ENCODE results near the gene ENOPH1.

Gene ENOPH1

DNA sequence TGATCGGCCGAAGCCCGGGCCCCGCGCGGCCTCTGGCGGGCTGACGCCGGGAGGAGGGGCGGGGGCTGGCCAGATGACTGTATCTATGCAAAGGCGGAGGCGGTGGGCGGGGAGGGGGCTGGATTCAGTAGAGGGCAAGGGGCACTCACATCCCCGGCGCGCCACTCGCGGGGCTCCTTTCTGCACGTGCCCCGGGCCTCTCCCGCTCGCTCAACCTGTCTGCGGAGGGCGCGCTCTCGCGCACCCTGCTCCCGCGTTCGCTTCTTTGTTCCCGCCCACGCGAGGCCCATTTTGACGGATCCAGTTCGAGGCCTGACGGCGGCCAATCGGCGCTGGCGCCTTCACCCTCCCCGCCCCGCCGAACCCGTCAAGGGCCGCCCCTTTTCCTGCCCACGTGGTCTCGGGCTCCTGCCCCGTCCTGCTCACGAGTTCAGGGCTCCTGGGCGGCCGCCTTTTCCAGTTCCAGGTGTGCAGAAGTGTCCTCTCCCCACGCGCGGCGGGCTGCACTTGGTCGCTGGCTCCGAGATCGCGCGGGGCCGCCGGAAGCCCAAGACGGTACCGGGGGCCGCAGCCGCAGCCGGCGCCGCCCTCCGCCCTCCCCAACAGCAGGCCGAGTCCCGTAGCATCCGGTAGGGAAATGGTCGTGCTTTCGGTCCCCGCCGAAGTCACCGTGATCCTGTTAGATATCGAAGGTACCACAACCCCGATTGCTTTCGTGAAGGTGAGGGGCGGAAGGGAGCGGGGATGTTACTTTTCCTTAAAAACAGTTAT lies at the start of gene ENOPH1, which contains the start of gene HNRNPDL:
ENOPH1 (plus strand) TSS at position 398 of the 771 bp plus-strand sequence; CDS start at position 638, 240 bp downstream.
HNRNPDL (minus strand) TSS at position 270 of the 771 bp plus-strand sequence. CDS start 772 bp downstream, outside the sequence.
- H3K4me3 ChIP-seq (ENCODE audit: low read depth, low read length, poor library complexity, severe bottlenecking), result peak within 1 kb of the TSS; percentile 99
- H3K9ac ChIP-seq (ENCODE audit: low read length), result peak within 1 kb of the TSS; percentile 99
- no peaks in the 10 kb centered on the region for H3K9me2 ChIP-seq (ENCODE audit: low read depth, low read length)
- H4K20me1 ChIP-seq (ENCODE audit: insufficient read depth, low read length), result peaks cover 17% of the 10 kb centered on the region
- peaks cover 8% of the 10 kb centered on the region; the same call in 1 of the 2 replicates for H3F3A ChIP-seq (ENCODE audit: insufficient read depth, low read length)
- peaks cover 68% of the 10 kb centered on the region for H3K79me2 ChIP-seq (ENCODE audit: insufficient read depth, low read length)
- H3K4me1 ChIP-seq (ENCODE audit: insufficient read depth, low read length, severe bottlenecking), result peaks cover 39% of the 10 kb centered on the region
- TF ChIP-seq, protein P1, sequence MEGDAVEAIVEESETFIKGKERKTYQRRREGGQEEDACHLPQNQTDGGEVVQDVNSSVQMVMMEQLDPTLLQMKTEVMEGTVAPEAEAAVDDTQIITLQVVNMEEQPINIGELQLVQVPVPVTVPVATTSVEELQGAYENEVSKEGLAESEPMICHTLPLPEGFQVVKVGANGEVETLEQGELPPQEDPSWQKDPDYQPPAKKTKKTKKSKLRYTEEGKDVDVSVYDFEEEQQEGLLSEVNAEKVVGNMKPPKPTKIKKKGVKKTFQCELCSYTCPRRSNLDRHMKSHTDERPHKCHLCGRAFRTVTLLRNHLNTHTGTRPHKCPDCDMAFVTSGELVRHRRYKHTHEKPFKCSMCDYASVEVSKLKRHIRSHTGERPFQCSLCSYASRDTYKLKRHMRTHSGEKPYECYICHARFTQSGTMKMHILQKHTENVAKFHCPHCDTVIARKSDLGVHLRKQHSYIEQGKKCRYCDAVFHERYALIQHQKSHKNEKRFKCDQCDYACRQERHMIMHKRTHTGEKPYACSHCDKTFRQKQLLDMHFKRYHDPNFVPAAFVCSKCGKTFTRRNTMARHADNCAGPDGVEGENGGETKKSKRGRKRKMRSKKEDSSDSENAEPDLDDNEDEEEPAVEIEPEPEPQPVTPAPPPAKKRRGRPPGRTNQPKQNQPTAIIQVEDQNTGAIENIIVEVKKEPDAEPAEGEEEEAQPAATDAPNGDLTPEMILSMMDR (IDR thresholded peaks at IDR 0.05; ENCODE audit: low read length), result no peak
- TF ChIP-seq EZH2 (IDR thresholded peaks at IDR 0.05; ENCODE audit: borderline replicate concordance, low read length), result no peak
- H3K4me2 ChIP-seq (ENCODE audit: low read length), result peak within 1 kb of the TSS; percentile 86
- no peak within 1 kb of the TSS for H2AFZ ChIP-seq (ENCODE audit: low read length)
- H3K9me3 ChIP-seq (ENCODE audit: low read length), result no peaks in the 10 kb centered on the region
- H3K36me3 ChIP-seq (ENCODE audit: insufficient read depth, low read length), result peaks cover 58% of the 10 kb centered on the region
- peak within 1 kb of the TSS; percentile 93 for H3K27ac ChIP-seq (ENCODE audit: low read depth, low read length, poor library complexity, severe bottlenecking)
- no peaks in the 10 kb centered on the region for H3K27me3 ChIP-seq (ENCODE audit: insufficient read depth, low read length)

DNA sequence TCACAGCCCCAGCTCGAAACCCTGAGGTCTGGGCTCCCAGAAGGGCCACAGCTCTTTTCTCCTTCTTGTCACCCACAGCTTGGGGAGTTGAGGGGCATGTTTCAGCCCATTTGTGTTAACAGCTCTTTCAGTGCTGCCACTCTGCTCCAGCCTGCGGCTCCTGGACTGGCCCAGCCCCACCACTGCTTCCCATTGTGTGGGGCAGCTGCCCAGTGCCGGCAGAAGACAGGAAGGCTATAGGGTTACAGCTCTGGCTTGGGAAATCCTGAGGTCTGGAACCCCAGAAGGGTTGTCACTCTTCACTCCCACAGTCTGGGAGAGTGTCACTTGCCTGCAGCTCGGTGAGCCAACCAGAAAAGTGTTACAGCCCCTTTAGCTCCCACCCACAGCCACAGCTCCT lies 49.6 kb upstream of the ENOPH1 start:
- H3K27me3 ChIP-seq (ENCODE audit: insufficient read depth, low read length), result peaks cover 4% of the 10 kb centered on the region
- TF ChIP-seq, protein P1 (IDR thresholded peaks at IDR 0.05; ENCODE audit: low read length), result no peak
- no peak for TF ChIP-seq EZH2 (IDR thresholded peaks at IDR 0.05; ENCODE audit: borderline replicate concordance, low read length)
- no peaks in the 10 kb centered on the region for H3K9me2 ChIP-seq (ENCODE audit: low read depth, low read length)
- H3K79me2 ChIP-seq (ENCODE audit: insufficient read depth, low read length), result no peaks in the 10 kb centered on the region
- no peaks in the 10 kb centered on the region for H4K20me1 ChIP-seq (ENCODE audit: insufficient read depth, low read length)
- peaks cover 10% of the 10 kb centered on the region for H3K9me3 ChIP-seq (ENCODE audit: low read length)
- no peak overlapping the region for H3K27ac ChIP-seq (ENCODE audit: low read depth, low read length, poor library complexity, severe bottlenecking)
- no peak overlapping the region for H3K4me2 ChIP-seq (ENCODE audit: low read length)
- no peaks in the 10 kb centered on the region for H3F3A ChIP-seq (ENCODE audit: insufficient read depth, low read length)
- H3K9ac ChIP-seq (ENCODE audit: low read length), result no peak overlapping the region
- peaks cover 5% of the 10 kb centered on the region for H3K4me1 ChIP-seq (ENCODE audit: insufficient read depth, low read length, severe bottlenecking)
- H3K36me3 ChIP-seq (ENCODE audit: insufficient read depth, low read length), result peaks cover 7% of the 10 kb centered on the region; the same call in 1 of the 2 replicates
- no peak overlapping the region for H2AFZ ChIP-seq (ENCODE audit: low read length)
- H3K4me3 ChIP-seq (ENCODE audit: low read depth, low read length, poor library complexity, severe bottlenecking), result no peak overlapping the region

DNA sequence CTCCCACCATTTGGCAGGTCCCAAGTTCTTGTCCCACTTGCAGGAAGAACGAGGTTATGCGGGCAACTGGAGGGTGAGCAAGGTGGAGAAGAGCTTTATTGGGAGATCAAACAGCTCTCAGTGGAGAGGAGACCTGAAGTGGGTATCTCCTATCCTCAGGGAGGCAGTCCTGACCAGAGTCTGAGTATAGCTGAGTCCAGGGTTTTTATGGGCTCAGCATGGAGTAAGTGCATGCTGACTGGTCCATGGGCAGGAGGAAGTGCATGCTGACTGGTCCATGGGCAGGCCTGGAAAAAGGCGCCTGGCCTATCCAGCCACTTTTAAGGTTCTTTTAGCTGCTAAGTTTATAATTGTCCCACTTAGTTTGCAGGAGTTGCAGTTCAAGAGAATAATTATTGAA lies 49.2 kb upstream of the ENOPH1 start:
- H3K4me1 ChIP-seq (ENCODE audit: insufficient read depth, low read length, severe bottlenecking), result peaks cover 1% of the 10 kb centered on the region
- H3K4me3 ChIP-seq (ENCODE audit: low read depth, low read length, poor library complexity, severe bottlenecking), result no peak overlapping the region
- H4K20me1 ChIP-seq (ENCODE audit: insufficient read depth, low read length), result no peaks in the 10 kb centered on the region
- peaks cover 10% of the 10 kb centered on the region for H3K9me3 ChIP-seq (ENCODE audit: low read length)
- H3F3A ChIP-seq (ENCODE audit: insufficient read depth, low read length), result no peaks in the 10 kb centered on the region
- no peak overlapping the region for H2AFZ ChIP-seq (ENCODE audit: low read length)
- H3K79me2 ChIP-seq (ENCODE audit: insufficient read depth, low read length), result no peaks in the 10 kb centered on the region
- H3K9me2 ChIP-seq (ENCODE audit: low read depth, low read length), result no peaks in the 10 kb centered on the region
- H3K36me3 ChIP-seq (ENCODE audit: insufficient read depth, low read length), result peaks cover 3% of the 10 kb centered on the region; the same call in 1 of the 2 replicates
- TF ChIP-seq, protein P1 (IDR thresholded peaks at IDR 0.05; ENCODE audit: low read length), result no peak
- no peak for TF ChIP-seq EZH2 (IDR thresholded peaks at IDR 0.05; ENCODE audit: borderline replicate concordance, low read length)
- no peak overlapping the region for H3K4me2 ChIP-seq (ENCODE audit: low read length)
- H3K9ac ChIP-seq (ENCODE audit: low read length), result no peak overlapping the region
- no peak overlapping the region for H3K27ac ChIP-seq (ENCODE audit: low read depth, low read length, poor library complexity, severe bottlenecking)
- peaks cover 4% of the 10 kb centered on the region for H3K27me3 ChIP-seq (ENCODE audit: insufficient read depth, low read length)
